Natural killer cell (primary cell): ENCODE data around the gene LMAN2L. TPM values are rescaled to one million over a fixed set of nuclear protein-coding genes. Genes with fewer than 3 reads are reported as not detected.

Source experiments
- ATAC-seq, 3 donors: fragments of 150-1000 bp in 2 of 3; fragments of 200-7000 bp in 1 of 3; cut with Tn5 transposase; 1 replicate in 1 of 3; 2 replicates in 2 of 3; pipeline ENCODE4 v1.10.0; 2021; ENCODE audit warnings: mild to moderate bottlenecking in 2 of 3, moderate library complexity in 2 of 3
- DNase-seq, 2 donors: peaks; one replicate each; pipeline versions ENCODE4 v3.0.0 to v3.0.0-alpha.2; 2013 to 2021; ENCODE audit warnings: mixed read lengths in 1 of 2
- H3K27ac ChIP-seq: one replicate; pipeline ENCODE4 v1.5.1; 2013; ENCODE audit warnings: mild to moderate bottlenecking, low read length
- H3K27me3 ChIP-seq: one replicate; pipeline ENCODE4 v1.6.1; 2013; ENCODE audit warnings: low read length; ENCODE audit not compliant: control insufficient read depth, insufficient read depth
- H3K36me3 ChIP-seq: one replicate; pipeline ENCODE4 v1.6.1; 2013; ENCODE audit warnings: low read length; ENCODE audit not compliant: control insufficient read depth, insufficient read depth
- H3K4me1 ChIP-seq: one replicate; pipeline ENCODE4 v1.6.1; 2013; ENCODE audit warnings: low read length; ENCODE audit not compliant: control insufficient read depth, insufficient read depth
- H3K4me3 ChIP-seq: one replicate; pipeline ENCODE4 v1.5.1; 2013; ENCODE audit warnings: low read length
- H3K9me3 ChIP-seq: one replicate; pipeline ENCODE4 v1.6.1; 2013; ENCODE audit warnings: low read length; ENCODE audit not compliant: control insufficient read depth, insufficient read depth
- H3K27ac Mint-ChIP-seq, 2 donors: one replicate each; pipeline ENCODE4 v1.8.0; 2022; ENCODE audit warnings: mild to moderate bottlenecking in 2 of 2, mixed read lengths in 2 of 2, moderate library complexity in 1 of 2
- H3K27me3 Mint-ChIP-seq, 2 donors: one replicate each; pipeline ENCODE4 v1.8.0; 2022; ENCODE audit warnings: low read depth in 2 of 2, mixed read lengths in 2 of 2
- H3K36me3 Mint-ChIP-seq: one replicate; pipeline ENCODE4 v1.8.0; 2022; ENCODE audit warnings: mixed read lengths
- H3K4me1 Mint-ChIP-seq, 2 donors: one replicate each; pipeline ENCODE4 v1.8.0; 2022; ENCODE audit warnings: mixed read lengths in 2 of 2
- H3K4me3 Mint-ChIP-seq: one replicate; pipeline ENCODE4 v1.8.0; 2022; ENCODE audit warnings: mild to moderate bottlenecking, moderate library complexity, mixed read lengths
- H3K9me3 Mint-ChIP-seq, 2 donors: one replicate each; pipeline ENCODE4 v1.8.0; 2022; ENCODE audit warnings: mixed read lengths in 2 of 2
- WGBS: methylation state at CpG from one replicate; pipeline ENCODE4 v1.1.7; 2013; ENCODE audit warnings: missing lambda C conversion rate; ENCODE audit not compliant: insufficient coverage; 5-methylcytosine and 5-hydroxymethylcytosine counted together
- intact Hi-C: fragments of 100-400 bp; cut with micrococcal nuclease; formaldehyde crosslinking; loops from one replicate; pipeline ENCODE4 v1.14.2; 2022
- total RNA-seq, 4 donors: library from RNA; stranded (reverse); fragments of 120-200 nt in 1 of 4; gene quantifications; one replicate each; pipeline versions ENCODE4 v1.2.3 to v1.2.4, GENCODE V29; 2013 to 2022
- TF ChIP-seq, protein P1 (sequence below): fragments of 200-600 bp; IDR thresholded peaks from one replicate; pipeline ENCODE4 v1.8.0; 2022; ENCODE audit warnings: antibody characterized with exemption

Gene LMAN2L
- total RNA-seq, 3 donors from 2014 or later (not counting 1 experiment from before 2014, with no cell fraction given), result 4.0 to 7.9 (median 5.9) TPM

- H3K36me3 Mint-ChIP-seq, result no peaks in the 10 kb centered on the region
- DNase-seq, result no peak
- no peaks in the 10 kb centered on the region for H3K36me3 ChIP-seq
- H3K9me3 Mint-ChIP-seq, result no peaks in the 10 kb centered on the region
- H3K4me1 ChIP-seq, result peaks cover 59% of the 10 kb centered on the region
- no peak overlapping the region for H3K27ac ChIP-seq
- ATAC-seq, result no peak
- TF ChIP-seq, protein P1, sequence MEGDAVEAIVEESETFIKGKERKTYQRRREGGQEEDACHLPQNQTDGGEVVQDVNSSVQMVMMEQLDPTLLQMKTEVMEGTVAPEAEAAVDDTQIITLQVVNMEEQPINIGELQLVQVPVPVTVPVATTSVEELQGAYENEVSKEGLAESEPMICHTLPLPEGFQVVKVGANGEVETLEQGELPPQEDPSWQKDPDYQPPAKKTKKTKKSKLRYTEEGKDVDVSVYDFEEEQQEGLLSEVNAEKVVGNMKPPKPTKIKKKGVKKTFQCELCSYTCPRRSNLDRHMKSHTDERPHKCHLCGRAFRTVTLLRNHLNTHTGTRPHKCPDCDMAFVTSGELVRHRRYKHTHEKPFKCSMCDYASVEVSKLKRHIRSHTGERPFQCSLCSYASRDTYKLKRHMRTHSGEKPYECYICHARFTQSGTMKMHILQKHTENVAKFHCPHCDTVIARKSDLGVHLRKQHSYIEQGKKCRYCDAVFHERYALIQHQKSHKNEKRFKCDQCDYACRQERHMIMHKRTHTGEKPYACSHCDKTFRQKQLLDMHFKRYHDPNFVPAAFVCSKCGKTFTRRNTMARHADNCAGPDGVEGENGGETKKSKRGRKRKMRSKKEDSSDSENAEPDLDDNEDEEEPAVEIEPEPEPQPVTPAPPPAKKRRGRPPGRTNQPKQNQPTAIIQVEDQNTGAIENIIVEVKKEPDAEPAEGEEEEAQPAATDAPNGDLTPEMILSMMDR, result no peak
- peak overlapping the region; percentile 18 for H3K4me3 ChIP-seq
- intact Hi-C loops, result loop anchor here (5.0 kb wide), 1 partner anchor 38 kb away; no protein-coding TSS in a partner anchor
- H3K27ac Mint-ChIP-seq, result no peak overlapping the region
- 43% methylated on average over 8 of the region's 8 CpGs for WGBS
- no peaks in the 10 kb centered on the region for H3K27me3 ChIP-seq
- no peaks in the 10 kb centered on the region for H3K9me3 ChIP-seq
- H3K4me3 Mint-ChIP-seq, result peak overlapping the region; percentile 70
- peaks cover 52 to 64% of the 10 kb centered on the region in 2 donors for H3K4me1 Mint-ChIP-seq
- no peaks in the 10 kb centered on the region for H3K27me3 Mint-ChIP-seq
These were observed 24.4 kb upstream of the LMAN2L start for GRCh38 chr2:96764253-96764637.

DNA sequence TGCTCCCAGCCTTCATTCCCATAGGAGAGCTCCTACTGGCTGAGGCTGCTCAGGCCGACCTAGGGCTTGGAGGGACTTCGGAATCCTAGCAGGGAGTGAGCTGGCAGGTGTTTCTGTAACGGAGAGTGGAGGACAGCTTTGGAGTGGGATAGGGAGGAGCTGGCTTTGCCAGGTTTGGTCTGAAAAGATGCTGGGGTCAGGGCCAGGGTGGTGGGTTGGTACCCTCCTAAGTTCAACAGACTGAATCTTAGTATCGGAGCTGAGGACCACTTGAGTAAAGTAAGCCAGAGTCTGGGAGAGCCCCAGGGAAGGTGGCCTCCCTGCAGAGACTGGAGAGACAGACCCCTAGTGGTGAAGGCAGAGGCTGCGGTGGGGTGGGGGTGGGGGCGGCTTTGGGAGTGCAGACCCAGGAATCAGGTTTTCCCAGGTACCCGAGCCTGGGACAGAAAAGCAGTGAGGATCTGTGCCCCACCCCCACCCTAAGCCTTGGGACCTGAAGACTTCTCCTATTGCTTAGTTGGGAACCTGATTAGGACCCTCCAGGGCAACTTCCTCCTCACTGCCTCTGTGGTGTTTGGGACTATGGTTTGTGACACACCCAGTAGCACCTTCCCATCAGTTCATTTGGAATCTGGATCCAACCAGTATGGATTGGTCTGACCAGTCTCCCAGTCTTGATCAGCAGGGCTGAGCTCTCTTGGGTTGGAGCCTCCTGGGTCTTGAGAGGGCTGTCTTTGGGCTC, 23.8 kb upstream of the LMAN2L start:
- H3K4me3 ChIP-seq, result peak overlapping the region; percentile 24
- H3K4me1 ChIP-seq, result peaks cover 59% of the 10 kb centered on the region
- peak overlapping the region in 1 of 2 donors; percentile 65 for H3K27ac Mint-ChIP-seq
- no peaks in the 10 kb centered on the region for H3K27me3 Mint-ChIP-seq
- no peaks in the 10 kb centered on the region for H3K9me3 Mint-ChIP-seq
- H3K36me3 ChIP-seq, result no peaks in the 10 kb centered on the region
- no peaks in the 10 kb centered on the region for H3K9me3 ChIP-seq
- TF ChIP-seq, protein P1, result peak; percentile 32
- 21% methylated on average over 6 of the region's 7 CpGs for WGBS
- no peak for ATAC-seq
- DNase-seq, result peak in 1 of 2 donors; percentile 57
- intact Hi-C loops, result loop anchor here (5.0 kb wide), 1 partner anchor 39 kb away; no protein-coding TSS in a partner anchor
- no peaks in the 10 kb centered on the region for H3K36me3 Mint-ChIP-seq
- no peaks in the 10 kb centered on the region for H3K27me3 ChIP-seq
- H3K27ac ChIP-seq, result no peak overlapping the region
- H3K4me1 Mint-ChIP-seq, result peaks cover 52 to 58% of the 10 kb centered on the region in 2 donors
- H3K4me3 Mint-ChIP-seq, result peak overlapping the region; percentile 84

- TF ChIP-seq, protein P1, result no peak
These were observed 22.9 kb upstream of the LMAN2L start for GRCh38 chr2:96762529-96763311.

More at GRCh38 chr2:96762529-96763311, 22.9 kb upstream of the LMAN2L start:
- Mint-ChIP-seq H3K27me3 (no peaks in the 10 kb centered on the region), H3K36me3 (no peaks in the 10 kb centered on the region), H3K9me3 (no peaks in the 10 kb centered on the region), H3K4me3 (peak overlapping the region; percentile 84), H3K4me1 (peaks cover 52 to 57% of the 10 kb centered on the region in 2 donors), H3K27ac (peak overlapping the region; percentile 30 to 65)
- 16% methylated on average over 14 of the region's 15 CpGs for WGBS
- no peak for ATAC-seq
- Histone ChIP-seq H3K4me3 (peak overlapping the region; percentile 24), H3K36me3 (no peaks in the 10 kb centered on the region), H3K9me3 (no peaks in the 10 kb centered on the region), H3K27me3 (no peaks in the 10 kb centered on the region), H3K27ac (no peak overlapping the region), H3K4me1 (peaks cover 56% of the 10 kb centered on the region)
- intact Hi-C loops, result loop anchor here (5.0 kb wide), 1 partner anchor 40 kb away; no protein-coding TSS in a partner anchor
- DNase-seq, result peak in 1 of 2 donors; percentile 40
